Gastroesophageal sphincter (tissue), 3 donors: Measurements from ENCODE around the gene MTARC2.

ENCODE experiments used
- EP300 ChIP-seq: sonication (generic); formaldehyde crosslinking; IDR thresholded peaks from one replicate; pipeline ENCODE4 v1.6.1; 2017; ENCODE audit warnings: antibody characterized with exemption, mild to moderate bottlenecking
- POLR2A ChIP-seq, 2 donors: fragments of 450-650 bp; IDR thresholded peaks; one replicate each; pipeline ENCODE4 v1.6.1; 2017; ENCODE audit warnings: antibody characterized with exemption in 2 of 2, mild to moderate bottlenecking in 2 of 2, moderate library complexity in 1 of 2
- POLR2AphosphoS5 ChIP-seq: sonication (generic); formaldehyde crosslinking; IDR thresholded peaks from one replicate; pipeline ENCODE4 v1.6.1; 2017; ENCODE audit warnings: antibody characterized with exemption
- TF ChIP-seq, protein P1 (sequence below), 4 experiments: fragments of 200-600 bp in 2 of 4; fragments of 450-650 bp in 2 of 4; sonication (generic) in 1 of 4; IDR thresholded peaks; one replicate each; pipeline ENCODE4 v1.5.1; 2017 to 2019; ENCODE audit warnings: antibody characterized with exemption in 4 of 4, mild to moderate bottlenecking in 2 of 4, moderate library complexity in 2 of 4

DNA sequence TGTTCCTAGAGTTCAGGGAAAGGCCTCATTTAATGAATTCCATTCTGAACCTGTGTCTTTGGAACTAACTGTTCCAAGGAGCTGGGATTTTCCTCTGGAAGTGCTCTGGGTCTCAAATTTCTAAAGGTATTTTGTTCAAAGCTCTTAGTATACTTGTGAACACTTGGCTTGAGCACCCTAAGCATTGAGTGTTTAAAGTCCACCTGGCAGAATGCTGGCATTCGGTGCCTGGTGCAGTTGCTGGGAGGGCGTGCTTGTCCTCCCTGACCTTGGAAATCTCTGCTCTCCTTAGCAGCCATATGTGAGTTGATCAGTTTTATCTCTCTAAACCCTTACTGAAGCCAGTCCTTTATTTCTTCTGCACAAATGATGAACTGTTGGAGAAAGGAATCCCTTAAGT is 3.0 kb downstream of the MTARC2 start:
- TF ChIP-seq, protein P1, sequence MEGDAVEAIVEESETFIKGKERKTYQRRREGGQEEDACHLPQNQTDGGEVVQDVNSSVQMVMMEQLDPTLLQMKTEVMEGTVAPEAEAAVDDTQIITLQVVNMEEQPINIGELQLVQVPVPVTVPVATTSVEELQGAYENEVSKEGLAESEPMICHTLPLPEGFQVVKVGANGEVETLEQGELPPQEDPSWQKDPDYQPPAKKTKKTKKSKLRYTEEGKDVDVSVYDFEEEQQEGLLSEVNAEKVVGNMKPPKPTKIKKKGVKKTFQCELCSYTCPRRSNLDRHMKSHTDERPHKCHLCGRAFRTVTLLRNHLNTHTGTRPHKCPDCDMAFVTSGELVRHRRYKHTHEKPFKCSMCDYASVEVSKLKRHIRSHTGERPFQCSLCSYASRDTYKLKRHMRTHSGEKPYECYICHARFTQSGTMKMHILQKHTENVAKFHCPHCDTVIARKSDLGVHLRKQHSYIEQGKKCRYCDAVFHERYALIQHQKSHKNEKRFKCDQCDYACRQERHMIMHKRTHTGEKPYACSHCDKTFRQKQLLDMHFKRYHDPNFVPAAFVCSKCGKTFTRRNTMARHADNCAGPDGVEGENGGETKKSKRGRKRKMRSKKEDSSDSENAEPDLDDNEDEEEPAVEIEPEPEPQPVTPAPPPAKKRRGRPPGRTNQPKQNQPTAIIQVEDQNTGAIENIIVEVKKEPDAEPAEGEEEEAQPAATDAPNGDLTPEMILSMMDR (IDR thresholded peaks at IDR 0.05), result no peak
- TF ChIP-seq POLR2AphosphoS5, result no peak
- no peak for TF ChIP-seq POLR2A (IDR thresholded peaks at IDR 0.05)
- no peak for TF ChIP-seq EP300
